Esophagus muscularis mucosa (tissue), 3 donors: ENCODE measurements around the gene TGFBR1.

ENCODE experiments used
- CTCF ChIP-seq, 3 experiments: fragments of 200-600 bp in 2 of 3; fragments of 450-650 bp in 1 of 3; sonication (generic) in 2 of 3; IDR thresholded peaks; one replicate each; pipeline ENCODE4 v1.5.1; 2017 to 2019; ENCODE audit warnings: antibody characterized with exemption in 3 of 3, mild to moderate bottlenecking in 2 of 3, moderate library complexity in 1 of 3
- POLR2A ChIP-seq: fragments of 450-650 bp; IDR thresholded peaks from one replicate; pipeline ENCODE4 v1.6.1; 2017; ENCODE audit warnings: antibody characterized with exemption, moderate library complexity, mild to moderate bottlenecking, low read depth

DNA sequence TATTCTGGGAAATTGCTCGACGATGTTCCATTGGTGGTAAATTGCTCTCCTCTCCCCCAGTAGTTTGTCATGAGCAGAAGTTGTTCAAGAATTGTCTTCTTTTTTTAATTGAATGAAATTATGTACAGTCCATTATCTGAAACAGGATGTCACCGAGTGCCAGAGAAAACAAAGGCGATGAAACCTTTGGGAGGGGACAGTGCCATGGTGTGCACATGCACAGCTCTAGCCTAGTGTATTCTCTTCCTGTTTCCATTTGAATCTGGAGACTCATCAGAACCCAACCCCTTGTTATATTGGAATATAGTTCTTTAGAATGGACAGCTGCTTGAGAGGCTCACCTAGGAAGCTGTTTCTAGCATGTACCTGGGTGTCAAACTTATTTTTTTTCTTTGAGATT lies 41.7 kb downstream of the TGFBR1 start:
- TF ChIP-seq CTCF (IDR thresholded peaks at IDR 0.05) (no peak), POLR2A (no peak)
